ENCODE results near the gene TRABD.

TRABD gene

GRCh38 chr22:50243685-50244419 is 58.1 kb downstream of the TRABD start:
- Histone ChIP-seq H3K27ac (ENCODE audit: low read depth, low read length) (peak overlapping the region; percentile 93), H3K9me3 (ENCODE audit: control insufficient read depth in 1 of 2, low read length in 2 of 2) (no peaks in the 10 kb centered on the region), H3K27me3 (ENCODE audit: control insufficient read depth in 1 of 2, insufficient read depth in 2 of 2, low read length in 2 of 2) (no peaks in the 10 kb centered on the region), H3K4me3 (ENCODE audit: low read depth in 1 of 2, low read length in 2 of 2) (peak overlapping the region; percentile 98 to 99), H3K9ac (ENCODE audit: low read depth in 1 of 2, low read length in 2 of 2) (peak overlapping the region; percentile 83 to 91), H3K4me1 (ENCODE audit: control insufficient read depth in 1 of 2, insufficient read depth in 2 of 2, low read length in 2 of 2) (peaks cover 25 to 51% of the 10 kb centered on the region in 2 donors), H3K36me3 (ENCODE audit: control insufficient read depth in 1 of 2, insufficient read depth in 2 of 2, low read length in 2 of 2) (peaks cover 7 to 43% of the 10 kb centered on the region in 2 donors)

- no peaks in the 10 kb centered on the region for H3K9me3 ChIP-seq (ENCODE audit: control insufficient read depth in 1 of 2, low read length in 2 of 2)
- H3K36me3 ChIP-seq (ENCODE audit: control insufficient read depth in 1 of 2, insufficient read depth in 2 of 2, low read length in 2 of 2) = peaks cover 7 to 38% of the 10 kb centered on the region in 2 donors
- H3K9ac ChIP-seq (ENCODE audit: low read depth in 1 of 2, low read length in 2 of 2) = peak within 1 kb of the TSS; percentile 83 to 91
- peaks cover 26 to 55% of the 10 kb centered on the region in 2 donors for H3K4me1 ChIP-seq (ENCODE audit: control insufficient read depth in 1 of 2, insufficient read depth in 2 of 2, low read length in 2 of 2)
- peak within 1 kb of the TSS; percentile 93 for H3K27ac ChIP-seq (ENCODE audit: low read depth, low read length)
- no peaks in the 10 kb centered on the region for H3K27me3 ChIP-seq (ENCODE audit: control insufficient read depth in 1 of 2, insufficient read depth in 2 of 2, low read length in 2 of 2)
- H3K4me3 ChIP-seq (ENCODE audit: low read depth in 1 of 2, low read length in 2 of 2) = peak within 1 kb of the TSS; percentile 98 to 99
Observed at GRCh38 chr22:50244420-50245213, 58.9 kb downstream of the TRABD start, which contains the start of gene TUBGCP6. TSS of gene TUBGCP6 (minus strand) at chr22:50245023. CDS start at chr22:50244459, 564 bp downstream.

- peak overlapping the region; percentile 93 for H3K27ac ChIP-seq (ENCODE audit: low read depth, low read length)
Observed at GRCh38 chr22:50245214-50246072, 59.7 kb downstream of the TRABD start.

GRCh38 chr22:50246242-50247175 is 60.8 kb downstream of the TRABD start:
- peaks cover 7 to 31% of the 10 kb centered on the region in 2 donors for H3K36me3 ChIP-seq (ENCODE audit: control insufficient read depth in 1 of 2, insufficient read depth in 2 of 2, low read length in 2 of 2)
- no peaks in the 10 kb centered on the region for H3K27me3 ChIP-seq (ENCODE audit: control insufficient read depth in 1 of 2, insufficient read depth in 2 of 2, low read length in 2 of 2)
- peak overlapping the region in 1 of 2 donors; percentile 98 for H3K4me3 ChIP-seq (ENCODE audit: low read depth in 1 of 2, low read length in 2 of 2)
- H3K27ac ChIP-seq (ENCODE audit: low read depth, low read length) = no peak overlapping the region
- peaks cover 36 to 61% of the 10 kb centered on the region in 2 donors for H3K4me1 ChIP-seq (ENCODE audit: control insufficient read depth in 1 of 2, insufficient read depth in 2 of 2, low read length in 2 of 2)
- peak overlapping the region in 1 of 2 donors; percentile 21 for H3K9ac ChIP-seq (ENCODE audit: low read depth in 1 of 2, low read length in 2 of 2)
- no peaks in the 10 kb centered on the region for H3K9me3 ChIP-seq (ENCODE audit: control insufficient read depth in 1 of 2, low read length in 2 of 2)

More at GRCh38 chr22:50245214-50246072, 59.7 kb downstream of the TRABD start:
- H3K4me1 ChIP-seq (ENCODE audit: control insufficient read depth in 1 of 2, insufficient read depth in 2 of 2, low read length in 2 of 2) = peaks cover 34 to 63% of the 10 kb centered on the region in 2 donors
- H3K9ac ChIP-seq (ENCODE audit: low read depth in 1 of 2, low read length in 2 of 2) = peak overlapping the region; percentile 61 to 83
- peak overlapping the region; percentile 98 to 99 for H3K4me3 ChIP-seq (ENCODE audit: low read depth in 1 of 2, low read length in 2 of 2)
- H3K36me3 ChIP-seq (ENCODE audit: control insufficient read depth in 1 of 2, insufficient read depth in 2 of 2, low read length in 2 of 2) = peaks cover 7 to 31% of the 10 kb centered on the region in 2 donors
- no peaks in the 10 kb centered on the region for H3K9me3 ChIP-seq (ENCODE audit: control insufficient read depth in 1 of 2, low read length in 2 of 2)
- H3K27me3 ChIP-seq (ENCODE audit: control insufficient read depth in 1 of 2, insufficient read depth in 2 of 2, low read length in 2 of 2) = no peaks in the 10 kb centered on the region

- Histone ChIP-seq H3K9me3 (ENCODE audit: control insufficient read depth in 1 of 2, low read length in 2 of 2) (no peaks in the 10 kb centered on the region), H3K27me3 (ENCODE audit: control insufficient read depth in 1 of 2, insufficient read depth in 2 of 2, low read length in 2 of 2) (no peaks in the 10 kb centered on the region), H3K27ac (ENCODE audit: low read depth, low read length) (no peak overlapping the region), H3K9ac (ENCODE audit: low read depth in 1 of 2, low read length in 2 of 2) (no peak overlapping the region), H3K36me3 (ENCODE audit: control insufficient read depth in 1 of 2, insufficient read depth in 2 of 2, low read length in 2 of 2) (peaks cover 7 to 31% of the 10 kb centered on the region in 2 donors), H3K4me1 (ENCODE audit: control insufficient read depth in 1 of 2, insufficient read depth in 2 of 2, low read length in 2 of 2) (peaks cover 34 to 56% of the 10 kb centered on the region in 2 donors), H3K4me3 (ENCODE audit: low read depth in 1 of 2, low read length in 2 of 2) (no peak overlapping the region)
Observed at GRCh38 chr22:50247748-50248147, 62.0 kb downstream of the TRABD start.

- Histone ChIP-seq H3K27me3 (ENCODE audit: control insufficient read depth in 1 of 2, insufficient read depth in 2 of 2, low read length in 2 of 2) (no peaks in the 10 kb centered on the region), H3K4me1 (ENCODE audit: control insufficient read depth in 1 of 2, insufficient read depth in 2 of 2, low read length in 2 of 2) (peaks cover 33 to 53% of the 10 kb centered on the region in 2 donors), H3K27ac (ENCODE audit: low read depth, low read length) (no peak overlapping the region), H3K9ac (ENCODE audit: low read depth in 1 of 2, low read length in 2 of 2) (no peak overlapping the region), H3K36me3 (ENCODE audit: control insufficient read depth in 1 of 2, insufficient read depth in 2 of 2, low read length in 2 of 2) (peaks cover 7 to 31% of the 10 kb centered on the region in 2 donors), H3K9me3 (ENCODE audit: control insufficient read depth in 1 of 2, low read length in 2 of 2) (no peaks in the 10 kb centered on the region), H3K4me3 (ENCODE audit: low read depth in 1 of 2, low read length in 2 of 2) (no peak overlapping the region)
Observed at GRCh38 chr22:50248196-50249081, 62.7 kb downstream of the TRABD start.

All from duodenal mucosa (tissue), 2 donors.